Astrocyte of the cerebellum (primary cell): Measurements from ENCODE around the gene ZNF514.

Source experiments
- DNase-seq: peaks from one replicate; pipeline ENCODE4 v3.0.0-alpha.2; 2011; ENCODE audit warnings: low read depth
- H3K4me3 ChIP-seq: 2 replicates; pipeline ENCODE4 v1.5.1; 2011; ENCODE audit warnings: mild to moderate bottlenecking, low read depth, low read length, moderate library complexity
- CTCF ChIP-seq: IDR thresholded peaks from 2 replicates; pipeline ENCODE4 v1.5.1; 2012; ENCODE audit warnings: low read length, low read depth, moderate library complexity, mild to moderate bottlenecking; ENCODE audit errors: missing control alignments
- in situ Hi-C: cut with HindIII; loops from 2 replicates; pipeline ENCODE4 v1.10.0; 2017; ENCODE audit warnings: low sequenced_read_pairs

The ZNF514 gene

GRCh38 chr2:95143838-95144237 is 15.8 kb downstream of the ZNF514 start:
- no peak overlapping the region for H3K4me3 ChIP-seq
- no peak for DNase-seq
- TF ChIP-seq CTCF = no peak
- in situ Hi-C loops = no loop called here

GRCh38 chr2:95138702-95139101 is 20.9 kb downstream of the ZNF514 start:
- H3K4me3 ChIP-seq = no peak overlapping the region
- in situ Hi-C loops = no loop called here
- DNase-seq = no peak
- TF ChIP-seq CTCF = no peak

- H3K4me3 ChIP-seq = peak overlapping the region; percentile 86
- no peak for TF ChIP-seq CTCF
- no peak for DNase-seq
- in situ Hi-C loops = no loop called here
Measured at GRCh38 chr2:95122197-95122551, 37.5 kb downstream of the ZNF514 start.

- in situ Hi-C loops = no loop called here
- TF ChIP-seq CTCF = peak; percentile 12
- peak; percentile 22 for DNase-seq
- H3K4me3 ChIP-seq = peak within 1 kb of the TSS; percentile 86
Measured at GRCh38 chr2:95121407-95122196, 38.0 kb downstream of the ZNF514 start, which contains the start of gene MRPS5. Gene MRPS5 (minus strand): TSS chr2:95121808. CDS start chr2:95121791, 17 bp downstream.

- in situ Hi-C loops = no loop called here
- no peak for DNase-seq
- no peak for TF ChIP-seq CTCF
Measured at GRCh38 chr2:95121093-95121406, 38.6 kb downstream of the ZNF514 start.

GRCh38 chr2:95115418-95115817 is 44.2 kb downstream of the ZNF514 start:
- DNase-seq = peak; percentile 39
- TF ChIP-seq CTCF = peak; percentile 91
- in situ Hi-C loops = no loop called here
- H3K4me3 ChIP-seq = no peak overlapping the region

More at GRCh38 chr2:95121093-95121406, 38.6 kb downstream of the ZNF514 start:
- H3K4me3 ChIP-seq = peak overlapping the region; percentile 86

GRCh38 chr2:95113464-95113863 is 46.2 kb downstream of the ZNF514 start:
- in situ Hi-C loops = no loop called here
- H3K4me3 ChIP-seq = no peak overlapping the region
- DNase-seq = no peak
- no peak for TF ChIP-seq CTCF
